ENCODE results near the gene CHST9.
"Not testable (repeated sequence)": the region's sequence is repeated elsewhere in the genome, so short reads cannot be mapped to it uniquely, and the experiment has no call there.

Gene CHST9

GRCh38 chr18:26940744-26941398 lies 244.2 kb downstream of the CHST9 start:
- DNase-seq (ENCODE audit: low read depth in 2 of 3, low spot score in 1 of 3) = no peak

GRCh38 chr18:26931659-26932058 lies 253.4 kb downstream of the CHST9 start:
- no peak for DNase-seq (ENCODE audit: low read depth in 2 of 3, low spot score in 1 of 3)

GRCh38 chr18:26930630-26931029 lies 254.5 kb downstream of the CHST9 start:
- DNase-seq (ENCODE audit: low read depth in 2 of 3, low spot score in 1 of 3) = no peak

GRCh38 chr18:26928670-26929313 lies 256.3 kb downstream of the CHST9 start:
- no peak for DNase-seq (ENCODE audit: low read depth in 2 of 3, low spot score in 1 of 3)

- DNase-seq (ENCODE audit: low read depth in 2 of 3, low spot score in 1 of 3) = not testable (repeated sequence)
Observed at GRCh38 chr18:26927822-26928221, 257.3 kb downstream of the CHST9 start.

GRCh38 chr18:26926066-26926675 lies 258.9 kb downstream of the CHST9 start:
- no peak for DNase-seq (ENCODE audit: low read depth in 2 of 3, low spot score in 1 of 3)

- DNase-seq (ENCODE audit: low read depth in 2 of 3, low spot score in 1 of 3) = no peak
Observed at GRCh38 chr18:26925313-26925712, 259.8 kb downstream of the CHST9 start.

GRCh38 chr18:26922313-26922712 lies 262.8 kb downstream of the CHST9 start:
- DNase-seq (ENCODE audit: low read depth in 2 of 3, low spot score in 1 of 3) = no peak

GRCh38 chr18:26920644-26921043 lies 264.5 kb downstream of the CHST9 start:
- DNase-seq (ENCODE audit: low read depth in 2 of 3, low spot score in 1 of 3) = no peak

- DNase-seq (ENCODE audit: low read depth in 2 of 3, low spot score in 1 of 3) = no peak
Observed at GRCh38 chr18:26919627-26920026, 265.5 kb downstream of the CHST9 start.

GRCh38 chr18:26919201-26919600 lies 265.9 kb downstream of the CHST9 start:
- no peak for DNase-seq (ENCODE audit: low read depth in 2 of 3, low spot score in 1 of 3)

- DNase-seq (ENCODE audit: low read depth in 2 of 3, low spot score in 1 of 3) = no peak
Observed at GRCh38 chr18:26911840-26912239, 273.3 kb downstream of the CHST9 start.

GRCh38 chr18:26909599-26910290 lies 275.4 kb downstream of the CHST9 start:
- no peak for DNase-seq (ENCODE audit: low read depth in 2 of 3, low spot score in 1 of 3)

GRCh38 chr18:26908906-26909305 lies 276.2 kb downstream of the CHST9 start:
- no peak for DNase-seq (ENCODE audit: low read depth in 2 of 3, low spot score in 1 of 3)

- no peak for DNase-seq (ENCODE audit: low read depth in 2 of 3, low spot score in 1 of 3)
Observed at GRCh38 chr18:26902291-26902690, 282.8 kb downstream of the CHST9 start.

- no peak for DNase-seq (ENCODE audit: low read depth in 2 of 3, low spot score in 1 of 3)
Observed at GRCh38 chr18:26901020-26901419, 284.1 kb downstream of the CHST9 start.

GRCh38 chr18:26894426-26894825 lies 290.7 kb downstream of the CHST9 start:
- no peak for DNase-seq (ENCODE audit: low read depth in 2 of 3, low spot score in 1 of 3)

- DNase-seq (ENCODE audit: low read depth in 2 of 3, low spot score in 1 of 3) = no peak
Observed at GRCh38 chr18:26893996-26894395, 291.1 kb downstream of the CHST9 start.

- DNase-seq (ENCODE audit: low read depth in 2 of 3, low spot score in 1 of 3) = no peak
Observed at GRCh38 chr18:26888259-26888658, 296.8 kb downstream of the CHST9 start.

- no peak for DNase-seq (ENCODE audit: low read depth in 2 of 3, low spot score in 1 of 3)
Observed at GRCh38 chr18:26875040-26875654, 310.0 kb downstream of the CHST9 start.

GRCh38 chr18:26874283-26874682 lies 310.8 kb downstream of the CHST9 start:
- no peak for DNase-seq (ENCODE audit: low read depth in 2 of 3, low spot score in 1 of 3)

- no peak for DNase-seq (ENCODE audit: low read depth in 2 of 3, low spot score in 1 of 3)
Observed at GRCh38 chr18:26869640-26870039, 315.5 kb downstream of the CHST9 start.

Data from stimulated activated CD4-positive, alpha-beta T cell treated with anti-CD3 and anti-CD28 coated beads, Interleukin-12 subunit alpha, Interleukin-12 subunit beta, amount 100 ng/mL, for 48 hours (primary cell).